ENCODE measurements around the gene LFNG. TPM values are rescaled to one million over a fixed set of nuclear protein-coding genes. Genes with fewer than 3 reads are reported as not detected.

The LFNG gene
- total RNA-seq, 2 donors from 2014 or later, result 16.0 to 47.2 TPM

- H3K9me3 Mint-ChIP-seq, result no peaks in the 10 kb centered on the region
- Histone ChIP-seq H3K4me1 (ENCODE audit: control insufficient read depth, insufficient read depth, low read length) (peaks cover 12% of the 10 kb centered on the region), H3K36me3 (ENCODE audit: control insufficient read depth, insufficient read depth, low read length) (no peaks in the 10 kb centered on the region), H3K27me3 (ENCODE audit: control insufficient read depth, insufficient read depth, low read length, poor library complexity, severe bottlenecking) (no peaks in the 10 kb centered on the region), H3K9me3 (ENCODE audit: control insufficient read depth, low read length) (no peaks in the 10 kb centered on the region), H3K9ac (ENCODE audit: extremely low read depth, low read length, poor library complexity, severe bottlenecking) (no peak overlapping the region), H3K4me3 (ENCODE audit: low read length) (no peak overlapping the region), H3K27ac (ENCODE audit: low read depth, low read length) (no peak overlapping the region)
- no peak overlapping the region for H3K27ac Mint-ChIP-seq
- H3K4me1 Mint-ChIP-seq, result peaks cover 12% of the 10 kb centered on the region
- TF ChIP-seq CTCF (conservative IDR thresholded peaks at IDR 0.05), result no peak
- no peak for DNase-seq
- no peaks in the 10 kb centered on the region for H3K36me3 Mint-ChIP-seq (ENCODE audit: low read depth)
- WGBS, 2 experiments (ENCODE audit: insufficient coverage in 1 of 2, insufficient read length in 1 of 2), result 94% methylated on average over 13 of the region's 13 CpGs; no CpG with 5 or more reads in 1 of the 2 experiments
- H3K4me3 Mint-ChIP-seq, result no peak overlapping the region
- H3K27me3 Mint-ChIP-seq (ENCODE audit: insufficient read depth), result no peaks in the 10 kb centered on the region
Measured at GRCh38 chr7:2502647-2502966, 17.0 kb upstream of the LFNG start.

- H3K36me3 Mint-ChIP-seq (ENCODE audit: low read depth), result no peaks in the 10 kb centered on the region
- Histone ChIP-seq H3K9ac (ENCODE audit: extremely low read depth, low read length, poor library complexity, severe bottlenecking) (no peak overlapping the region), H3K4me1 (ENCODE audit: control insufficient read depth, insufficient read depth, low read length) (peaks cover 10% of the 10 kb centered on the region), H3K27me3 (ENCODE audit: control insufficient read depth, insufficient read depth, low read length, poor library complexity, severe bottlenecking) (no peaks in the 10 kb centered on the region), H3K36me3 (ENCODE audit: control insufficient read depth, insufficient read depth, low read length) (no peaks in the 10 kb centered on the region), H3K27ac (ENCODE audit: low read depth, low read length) (no peak overlapping the region), H3K9me3 (ENCODE audit: control insufficient read depth, low read length) (no peaks in the 10 kb centered on the region), H3K4me3 (ENCODE audit: low read length) (no peak overlapping the region)
- no peak for TF ChIP-seq CTCF (conservative IDR thresholded peaks at IDR 0.05)
- H3K27me3 Mint-ChIP-seq (ENCODE audit: insufficient read depth), result no peaks in the 10 kb centered on the region
- no peak overlapping the region for H3K27ac Mint-ChIP-seq
- no peak for DNase-seq
- no peak overlapping the region for H3K4me3 Mint-ChIP-seq
- peaks cover 12% of the 10 kb centered on the region for H3K4me1 Mint-ChIP-seq
- 86 to 89% methylated on average over 15 to 24 of the region's 25 CpGs for WGBS, 2 experiments (ENCODE audit: insufficient coverage in 1 of 2, insufficient read length in 1 of 2)
- no peaks in the 10 kb centered on the region for H3K9me3 Mint-ChIP-seq
Measured at GRCh38 chr7:2503056-2503941, 16.3 kb upstream of the LFNG start.

DNA sequence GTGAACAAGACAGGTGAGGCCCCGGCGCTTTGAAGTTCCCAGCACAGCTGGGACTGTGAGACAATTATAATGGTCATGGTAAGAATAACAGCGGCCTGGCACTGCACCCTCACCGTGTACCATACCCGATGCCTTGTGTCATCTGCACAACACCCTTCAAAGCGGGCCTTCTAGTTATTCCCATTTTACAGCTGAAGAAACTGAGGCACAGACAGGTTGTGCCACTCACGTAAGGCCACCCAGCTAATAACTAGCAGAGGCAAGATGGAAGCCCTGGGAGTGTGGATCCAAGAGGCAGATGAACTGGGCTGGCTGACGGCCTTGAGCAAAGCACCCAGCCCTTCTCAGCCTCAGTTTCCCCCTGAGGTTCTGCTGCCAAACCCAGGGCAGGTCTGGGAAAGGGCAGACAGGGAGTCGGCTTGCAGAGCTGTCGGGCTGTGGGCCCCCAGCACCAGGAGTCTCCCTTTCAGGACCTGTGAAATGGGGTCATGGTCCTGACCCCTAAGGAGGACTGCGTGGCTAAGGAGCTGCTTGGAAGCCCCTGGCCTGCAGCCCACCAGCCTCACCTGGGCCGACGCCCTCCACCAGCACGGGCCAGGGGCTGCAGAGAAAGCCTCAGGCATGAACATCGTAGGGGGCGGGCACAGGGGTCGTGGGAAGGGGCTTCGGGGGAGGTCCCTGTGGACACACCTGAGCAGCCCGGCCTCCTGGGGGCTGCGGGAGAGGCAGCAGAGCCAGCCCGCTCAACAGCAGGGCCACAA lies 15.3 kb upstream of the LFNG start:
- Histone ChIP-seq H3K27me3 (ENCODE audit: control insufficient read depth, insufficient read depth, low read length, poor library complexity, severe bottlenecking) (no peaks in the 10 kb centered on the region), H3K9ac (ENCODE audit: extremely low read depth, low read length, poor library complexity, severe bottlenecking) (no peak overlapping the region), H3K9me3 (ENCODE audit: control insufficient read depth, low read length) (no peaks in the 10 kb centered on the region), H3K36me3 (ENCODE audit: control insufficient read depth, insufficient read depth, low read length) (no peaks in the 10 kb centered on the region), H3K4me3 (ENCODE audit: low read length) (no peak overlapping the region), H3K27ac (ENCODE audit: low read depth, low read length) (no peak overlapping the region), H3K4me1 (ENCODE audit: control insufficient read depth, insufficient read depth, low read length) (peaks cover 4% of the 10 kb centered on the region)
- no peak overlapping the region for H3K27ac Mint-ChIP-seq
- DNase-seq, result no peak
- TF ChIP-seq CTCF (conservative IDR thresholded peaks at IDR 0.05), result no peak
- no peaks in the 10 kb centered on the region for H3K9me3 Mint-ChIP-seq
- H3K27me3 Mint-ChIP-seq (ENCODE audit: insufficient read depth), result no peaks in the 10 kb centered on the region
- peaks cover 17% of the 10 kb centered on the region for H3K4me1 Mint-ChIP-seq
- H3K36me3 Mint-ChIP-seq (ENCODE audit: low read depth), result no peaks in the 10 kb centered on the region
- WGBS, 2 experiments (ENCODE audit: insufficient coverage in 1 of 2, insufficient read length in 1 of 2), result 80 to 89% methylated on average over 12 to 21 of the region's 21 CpGs
- no peak overlapping the region for H3K4me3 Mint-ChIP-seq

Data from endodermal cell (in vitro differentiated cells).